Erythroblast (primary cell): Measurements from ENCODE around the gene SMIM30.

ENCODE experiments used
- GATA1 ChIP-seq: IDR thresholded peaks from 2 replicates; pipeline ENCODE4 v1.6.1; 2011; ENCODE audit warnings: low read depth, mild to moderate bottlenecking, control low read depth, low read length, moderate library complexity
- POLR2A ChIP-seq: IDR thresholded peaks from 2 replicates; pipeline ENCODE4 v1.6.1; 2011; ENCODE audit warnings: mild to moderate bottlenecking, low read length

- TF ChIP-seq POLR2A (no peak), GATA1 (no peak)
Observed at GRCh38 chr7:113128031-113128430, 9.7 kb upstream of the SMIM30 start.
